Neural progenitor cell (in vitro differentiated cells): ENCODE measurements around the gene ADORA2A. TPM values are rescaled to one million over a fixed set of nuclear protein-coding genes. Genes with fewer than 3 reads are reported as not detected.

Source experiments
- DNase-seq: peaks from one replicate; pipeline ENCODE4 v3.0.0-alpha.2; 2016; ENCODE audit warnings: low spot score
- H2AFZ ChIP-seq: fragments of 200-600 bp; sonication (generic); replicated peaks from 2 replicates; pipeline ENCODE4 v1.6.1; 2016; ENCODE audit warnings: antibody characterized with exemption
- H3F3A ChIP-seq: fragments of 200-600 bp; sonication (generic); 2 replicates; pipeline ENCODE4 v1.6.1; 2016; ENCODE audit warnings: antibody characterized with exemption, low read depth
- H3K27ac ChIP-seq: fragments of 200-600 bp; sonication (generic); 2 replicates; pipeline ENCODE4 v1.5.1; 2016; ENCODE audit warnings: mild to moderate bottlenecking
- H3K27me3 ChIP-seq: fragments of 200-600 bp; sonication (generic); 2 replicates; pipeline ENCODE4 v1.6.1; 2016; ENCODE audit warnings: mild to moderate bottlenecking, moderate library complexity
- H3K36me3 ChIP-seq: fragments of 200-600 bp; sonication (generic); 2 replicates; pipeline ENCODE4 v1.5.1; 2016
- H3K4me1 ChIP-seq: fragments of 200-600 bp; sonication (generic); 2 replicates; pipeline ENCODE4 v1.6.1; 2016; ENCODE audit warnings: mixed run types
- H3K4me2 ChIP-seq: fragments of 200-600 bp; sonication (generic); 2 replicates; pipeline ENCODE4 v1.6.1; 2016
- H3K4me3 ChIP-seq: fragments of 200-600 bp; sonication (generic); 2 replicates; pipeline ENCODE4 v1.5.1; 2016
- H3K79me2 ChIP-seq: fragments of 200-600 bp; sonication (generic); 2 replicates; pipeline ENCODE4 v1.6.1; 2016; ENCODE audit warnings: low read depth
- H3K9ac ChIP-seq: fragments of 200-600 bp; sonication (generic); 2 replicates; pipeline ENCODE4 v1.6.1; 2016
- H3K9me3 ChIP-seq: fragments of 200-600 bp; sonication (generic); 2 replicates; pipeline ENCODE4 v1.5.1; 2016; ENCODE audit warnings: low read depth
- H4K20me1 ChIP-seq: fragments of 200-600 bp; sonication (generic); 2 replicates; pipeline ENCODE4 v1.6.1; 2016; ENCODE audit warnings: low read depth
- H3K27ac Mint-ChIP-seq: 3 replicates; pipeline ENCODE4 v1.8.0; 2021; ENCODE audit warnings: mixed read lengths
- H3K27me3 Mint-ChIP-seq: 2 replicates; pipeline ENCODE4 v1.8.0; 2022; ENCODE audit warnings: low read depth, mild to moderate bottlenecking, inconsistent platforms, moderate library complexity, mixed read lengths; ENCODE audit not compliant: insufficient read depth
- H3K36me3 Mint-ChIP-seq: 3 replicates; pipeline ENCODE4 v1.8.0; 2021; ENCODE audit warnings: mixed read lengths
- H3K4me1 Mint-ChIP-seq: 3 replicates; pipeline ENCODE4 v1.8.0; 2021; ENCODE audit warnings: mixed read lengths
- H3K4me3 Mint-ChIP-seq: 3 replicates; pipeline ENCODE4 v1.8.0; 2021; ENCODE audit warnings: mild to moderate bottlenecking, moderate library complexity, mixed read lengths
- H3K9me3 Mint-ChIP-seq: 3 replicates; pipeline ENCODE4 v1.8.0; 2020; ENCODE audit warnings: mixed read lengths
- EZH2 ChIP-seq: fragments of 200-600 bp; sonication (generic); IDR thresholded peaks from 2 replicates; pipeline ENCODE4 v1.6.1; 2017; ENCODE audit warnings: antibody characterized with exemption, mild to moderate bottlenecking, moderate library complexity
- EZH2phosphoT487 ChIP-seq: fragments of 200-600 bp; sonication (generic); IDR thresholded peaks from 2 replicates; pipeline ENCODE4 v1.6.1; 2017; ENCODE audit warnings: antibody characterized with exemption
- total RNA-seq: library from RNA; depleted of rRNA; stranded (reverse); fragments of >200 nt; gene quantifications from 2 replicates; pipeline ENCODE4 v1.2.3, GENCODE V29; 2015; ENCODE audit warnings: low replicate concordance
- TF ChIP-seq, protein P1 (sequence below): fragments of 200-600 bp; sonication (generic); IDR thresholded peaks from 2 replicates; pipeline ENCODE4 v1.5.1; 2017; ENCODE audit warnings: antibody characterized with exemption, mild to moderate bottlenecking

Gene ADORA2A
- total RNA-seq, result 0.51 and 5.8 TPM in 2 replicates

DNA sequence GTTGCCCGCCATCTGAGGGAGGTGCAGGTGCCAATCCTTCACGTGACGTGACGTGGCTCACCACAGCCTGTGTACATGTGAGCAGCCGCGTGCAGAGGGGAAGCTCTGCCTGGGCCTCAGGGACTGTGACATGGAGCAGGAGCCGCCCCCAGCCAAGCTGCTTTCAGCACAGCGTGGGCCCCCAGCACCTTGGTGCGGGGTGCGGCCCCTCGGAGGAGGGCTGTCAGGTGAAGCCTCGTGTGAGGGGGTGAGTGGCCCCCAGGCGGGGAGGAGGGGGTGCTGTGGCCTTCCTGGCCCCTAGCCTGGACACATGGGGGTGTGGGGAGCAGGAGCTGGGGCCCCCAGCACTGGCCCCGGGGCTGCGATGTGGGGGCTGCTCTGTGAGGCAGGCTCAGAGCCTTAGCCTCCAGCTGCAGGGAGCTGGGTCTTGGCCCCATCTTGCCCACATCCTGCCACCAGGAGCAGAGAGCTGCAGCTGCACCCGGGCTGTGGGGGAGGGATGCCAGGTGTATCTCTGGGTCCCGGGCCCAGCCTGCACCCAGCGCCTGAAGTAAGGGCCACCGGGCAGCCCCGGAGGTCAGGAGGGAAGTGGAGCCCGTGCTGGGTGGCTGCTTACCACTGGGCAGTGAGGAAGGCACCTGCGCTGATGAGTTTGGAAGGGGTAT lies at the start of gene ADORA2A:
ADORA2A (plus strand) TSS at position 100 of the 665 bp plus-strand sequence. CDS start 5,806 bp downstream, outside the sequence.
- Histone ChIP-seq H3F3A (peaks cover 8% of the 10 kb centered on the region), H3K4me2 (no peak within 1 kb of the TSS), H3K4me3 (no peak within 1 kb of the TSS), H3K36me3 (no peaks in the 10 kb centered on the region), H4K20me1 (no peaks in the 10 kb centered on the region), H3K9me3 (no peaks in the 10 kb centered on the region), H2AFZ (no peak within 1 kb of the TSS), H3K27ac (no peak within 1 kb of the TSS), H3K27me3 (peaks cover 49% of the 10 kb centered on the region), H3K4me1 (peaks cover 5% of the 10 kb centered on the region), H3K9ac (no peak within 1 kb of the TSS), H3K79me2 (no peaks in the 10 kb centered on the region)
- Mint-ChIP-seq H3K4me1 (peaks cover 25% of the 10 kb centered on the region), H3K9me3 (no peaks in the 10 kb centered on the region), H3K27me3 (peaks cover 24% of the 10 kb centered on the region), H3K36me3 (no peaks in the 10 kb centered on the region), H3K4me3 (peak within 1 kb of the TSS; percentile 30), H3K27ac (peak within 1 kb of the TSS; percentile 6)
- TF ChIP-seq EZH2phosphoT487 (no peak), EZH2 (no peak)
- TF ChIP-seq, protein P1, sequence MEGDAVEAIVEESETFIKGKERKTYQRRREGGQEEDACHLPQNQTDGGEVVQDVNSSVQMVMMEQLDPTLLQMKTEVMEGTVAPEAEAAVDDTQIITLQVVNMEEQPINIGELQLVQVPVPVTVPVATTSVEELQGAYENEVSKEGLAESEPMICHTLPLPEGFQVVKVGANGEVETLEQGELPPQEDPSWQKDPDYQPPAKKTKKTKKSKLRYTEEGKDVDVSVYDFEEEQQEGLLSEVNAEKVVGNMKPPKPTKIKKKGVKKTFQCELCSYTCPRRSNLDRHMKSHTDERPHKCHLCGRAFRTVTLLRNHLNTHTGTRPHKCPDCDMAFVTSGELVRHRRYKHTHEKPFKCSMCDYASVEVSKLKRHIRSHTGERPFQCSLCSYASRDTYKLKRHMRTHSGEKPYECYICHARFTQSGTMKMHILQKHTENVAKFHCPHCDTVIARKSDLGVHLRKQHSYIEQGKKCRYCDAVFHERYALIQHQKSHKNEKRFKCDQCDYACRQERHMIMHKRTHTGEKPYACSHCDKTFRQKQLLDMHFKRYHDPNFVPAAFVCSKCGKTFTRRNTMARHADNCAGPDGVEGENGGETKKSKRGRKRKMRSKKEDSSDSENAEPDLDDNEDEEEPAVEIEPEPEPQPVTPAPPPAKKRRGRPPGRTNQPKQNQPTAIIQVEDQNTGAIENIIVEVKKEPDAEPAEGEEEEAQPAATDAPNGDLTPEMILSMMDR, result no peak
- DNase-seq, result no peak

DNA sequence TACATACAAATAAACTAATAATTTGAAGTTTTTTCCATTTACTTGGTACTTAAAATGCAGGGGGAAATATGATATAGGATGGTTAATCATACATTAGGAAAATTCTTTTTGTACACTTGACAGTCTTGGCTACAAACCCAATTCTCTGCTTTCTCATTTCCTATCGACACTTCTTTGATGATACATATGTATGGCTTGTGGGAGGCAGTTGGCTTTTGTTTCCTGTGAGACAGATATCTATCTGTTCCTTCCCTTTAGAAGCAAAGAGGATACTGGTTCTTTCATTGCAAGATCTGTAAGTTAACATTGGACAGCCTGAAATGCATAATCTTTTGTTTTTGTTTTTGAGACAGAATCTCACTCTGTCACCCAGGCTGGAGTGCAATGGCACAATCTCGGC lies 47.9 kb upstream of the ADORA2A start:
- no peak overlapping the region for H3K4me2 ChIP-seq
- H3K4me1 Mint-ChIP-seq, result no peaks in the 10 kb centered on the region
- no peaks in the 10 kb centered on the region for H3K27me3 ChIP-seq
- H3K9me3 ChIP-seq, result no peaks in the 10 kb centered on the region
- no peak overlapping the region for H3K27ac ChIP-seq
- DNase-seq, result no peak
- no peaks in the 10 kb centered on the region for H3K27me3 Mint-ChIP-seq
- no peak overlapping the region for H3K4me3 Mint-ChIP-seq
- no peaks in the 10 kb centered on the region for H3F3A ChIP-seq
- H3K79me2 ChIP-seq, result no peaks in the 10 kb centered on the region
- no peaks in the 10 kb centered on the region for H3K4me1 ChIP-seq
- no peaks in the 10 kb centered on the region for H4K20me1 ChIP-seq
- TF ChIP-seq, protein P1, result no peak
- TF ChIP-seq EZH2phosphoT487 (no peak), EZH2 (no peak)
- peaks cover 18% of the 10 kb centered on the region for H3K36me3 ChIP-seq
- no peak overlapping the region for H3K27ac Mint-ChIP-seq
- no peak overlapping the region for H3K9ac ChIP-seq
- no peak overlapping the region for H2AFZ ChIP-seq
- H3K36me3 Mint-ChIP-seq, result peaks cover 50% of the 10 kb centered on the region
- no peak overlapping the region for H3K4me3 ChIP-seq
- peaks cover 2% of the 10 kb centered on the region for H3K9me3 Mint-ChIP-seq

DNA sequence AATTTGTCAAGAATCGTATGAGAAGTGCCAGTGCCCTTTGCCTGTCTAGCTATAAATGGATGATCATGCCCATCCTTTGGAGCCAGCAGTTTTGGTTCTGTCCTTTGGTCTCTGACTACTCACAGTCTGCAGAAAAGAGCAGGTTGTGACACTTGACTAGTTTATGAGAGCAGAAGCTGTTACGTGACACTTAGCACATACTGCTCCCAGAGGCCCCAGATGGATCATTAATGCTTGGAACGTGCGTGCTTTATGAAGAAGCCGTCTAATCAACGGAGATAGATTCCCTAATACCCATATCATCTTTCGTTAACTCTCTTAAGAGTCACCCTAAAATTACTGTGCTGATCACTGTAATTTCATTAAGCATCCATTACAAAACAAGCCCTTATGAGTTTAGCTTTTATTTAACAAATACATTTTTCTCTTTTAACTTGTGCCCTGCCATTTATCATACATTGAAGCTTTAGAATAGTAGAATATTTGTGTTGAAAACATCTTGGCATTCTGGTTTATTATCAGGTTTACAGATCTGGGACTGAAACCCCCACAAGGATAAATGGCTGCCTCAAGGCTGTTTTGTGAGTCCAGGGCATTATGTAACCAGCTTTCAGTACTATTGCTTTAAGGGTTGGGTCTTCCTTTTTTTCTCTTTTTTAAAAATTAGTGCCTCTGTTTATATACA lies 47.0 kb upstream of the ADORA2A start:
- Mint-ChIP-seq H3K27ac (no peak overlapping the region), H3K4me1 (no peaks in the 10 kb centered on the region), H3K36me3 (peaks cover 42% of the 10 kb centered on the region), H3K9me3 (no peaks in the 10 kb centered on the region), H3K4me3 (no peak overlapping the region), H3K27me3 (no peaks in the 10 kb centered on the region)
- Histone ChIP-seq H4K20me1 (no peaks in the 10 kb centered on the region), H3K9me3 (no peaks in the 10 kb centered on the region), H3K4me1 (no peaks in the 10 kb centered on the region), H3K9ac (no peak overlapping the region), H3F3A (no peaks in the 10 kb centered on the region), H3K27me3 (no peaks in the 10 kb centered on the region), H3K4me2 (no peak overlapping the region), H2AFZ (no peak overlapping the region), H3K36me3 (peaks cover 10% of the 10 kb centered on the region), H3K27ac (no peak overlapping the region), H3K79me2 (no peaks in the 10 kb centered on the region), H3K4me3 (no peak overlapping the region)
- no peak for TF ChIP-seq EZH2
- TF ChIP-seq EZH2phosphoT487, result no peak
- TF ChIP-seq, protein P1, result no peak
- no peak for DNase-seq
